C4-2B (cell line): ENCODE measurements around the gene GPR146.

ENCODE experiments used
- CTCF ChIP-seq: fragments of 450-650 bp; conservative IDR thresholded peaks from 2 replicates; pipeline ENCODE4 v1.5.1; 2017; ENCODE audit warnings: mild to moderate bottlenecking
- ZFX ChIP-seq: fragments of 450-650 bp; IDR thresholded peaks from 2 replicates; pipeline ENCODE4 v1.6.1; 2017

DNA sequence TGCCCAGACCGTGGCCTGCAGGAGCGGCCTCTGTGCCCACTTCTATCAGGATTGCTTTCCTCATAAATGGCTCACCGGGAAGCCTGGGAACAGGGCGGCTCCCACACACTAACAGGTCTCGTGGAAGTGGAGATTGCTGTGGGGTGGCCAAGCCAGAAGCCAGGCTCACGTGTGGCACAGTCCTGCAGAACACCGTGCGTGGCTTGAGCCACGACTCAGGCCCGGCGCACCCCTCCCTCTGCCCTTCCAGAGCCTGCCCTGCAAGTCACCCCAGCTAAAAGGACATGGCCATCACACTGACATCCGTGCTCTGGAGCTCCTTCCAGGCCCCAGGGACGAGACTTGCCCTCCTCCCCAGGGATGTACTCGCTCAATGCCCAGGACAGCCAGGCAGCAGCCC, 50.5 kb downstream of the GPR146 start:
- TF ChIP-seq CTCF (no peak), ZFX (no peak)
